Measurements from ENCODE around the gene PPP2R5A.

- TF ChIP-seq CTCF (IDR thresholded peaks at IDR 0.05) (no peak), POLR2A (IDR thresholded peaks at IDR 0.05) (no peak)
Measured at GRCh38 chr1:212270564-212270963, 14.6 kb upstream of the PPP2R5A start.
